ENCODE data around the gene FBP2. TPM values are rescaled to one million over a fixed set of nuclear protein-coding genes. Genes with fewer than 3 reads are reported as not detected.

The FBP2 gene
- total RNA-seq, 2 experiments from 2014 or later: not detected

DNA sequence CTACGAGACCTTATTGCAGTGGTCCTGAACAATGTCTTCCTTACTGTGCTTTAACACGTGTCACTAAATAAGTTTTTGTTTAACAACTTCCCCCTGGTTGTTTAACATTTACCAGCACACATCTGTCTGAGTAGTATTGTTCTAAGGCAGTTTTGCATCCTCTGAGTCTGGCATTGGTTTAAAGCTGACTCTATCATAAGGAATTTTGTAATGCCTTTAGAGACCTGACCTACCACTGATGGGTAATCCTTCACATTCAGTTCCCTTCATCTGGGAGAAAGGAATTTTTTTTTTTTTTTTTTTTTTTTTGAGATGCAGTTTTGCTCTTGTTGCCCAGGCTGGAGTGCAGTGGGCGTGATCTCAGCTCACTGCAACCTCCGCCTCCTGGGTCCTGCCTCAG is 58.7 kb downstream of the FBP2 start:
- no peak for DNase-seq
- Mint-ChIP-seq H3K4me3 (no peak overlapping the region), H3K27me3 (peaks cover 8% of the 10 kb centered on the region), H3K9me3 (no peaks in the 10 kb centered on the region), H3K4me1 (no peaks in the 10 kb centered on the region), H3K36me3 (ENCODE audit: low read depth) (no peaks in the 10 kb centered on the region), H3K27ac (no peak overlapping the region)
- CTCF ChIA-PET: no interaction called here
- POLR2A ChIA-PET: no interaction called here

DNA sequence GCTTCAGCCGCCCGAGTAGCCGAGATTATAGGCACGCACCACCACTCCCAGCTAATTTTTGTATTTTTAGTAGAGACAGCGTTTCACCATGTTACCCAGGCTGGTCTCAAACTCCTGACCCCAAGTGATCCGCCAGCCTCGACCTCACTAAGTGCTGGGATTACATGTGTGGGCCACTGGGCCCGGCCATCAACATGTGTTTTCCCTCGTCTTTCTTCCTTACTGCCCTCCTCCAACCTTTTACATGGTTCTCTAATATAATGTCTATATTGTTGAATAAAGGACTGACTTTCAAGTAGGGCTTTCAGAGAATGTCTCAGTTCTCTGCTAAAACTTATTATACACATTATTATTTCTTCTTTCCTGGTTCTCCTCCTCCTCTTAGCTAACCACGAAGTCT is 60.0 kb downstream of the FBP2 start:
- no peak for DNase-seq
- ChIA-PET POLR2A (no interaction called here), CTCF (no interaction called here)
- Mint-ChIP-seq H3K4me3 (no peak overlapping the region), H3K36me3 (ENCODE audit: low read depth) (no peaks in the 10 kb centered on the region), H3K9me3 (no peaks in the 10 kb centered on the region), H3K27ac (no peak overlapping the region), H3K27me3 (peaks cover 8% of the 10 kb centered on the region), H3K4me1 (no peaks in the 10 kb centered on the region)

DNA sequence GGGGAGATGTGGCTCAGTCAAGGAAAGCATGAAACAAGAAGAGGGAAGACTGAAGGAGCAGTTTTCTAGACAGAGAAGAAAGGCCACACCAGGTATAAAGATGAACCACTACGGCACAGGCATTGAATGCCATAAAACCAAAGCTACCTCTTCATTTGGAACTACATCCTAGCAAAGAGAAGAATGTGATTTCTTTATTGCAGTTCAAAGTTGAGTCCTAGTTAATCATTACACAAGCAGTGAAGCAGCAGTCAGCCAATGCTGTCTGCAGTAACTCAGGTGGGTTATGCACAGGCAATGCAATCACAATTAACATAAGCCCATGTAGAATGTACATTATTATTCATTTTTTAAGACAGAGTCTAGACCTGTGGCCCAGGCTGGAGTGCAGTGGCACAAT is 60.5 kb downstream of the FBP2 start:
- Mint-ChIP-seq H3K4me3 (no peak overlapping the region), H3K36me3 (ENCODE audit: low read depth) (no peaks in the 10 kb centered on the region), H3K27me3 (peaks cover 8% of the 10 kb centered on the region), H3K27ac (no peak overlapping the region), H3K4me1 (no peaks in the 10 kb centered on the region), H3K9me3 (no peaks in the 10 kb centered on the region)
- POLR2A ChIA-PET: no interaction called here
- DNase-seq: no peak
- CTCF ChIA-PET: no interaction called here

DNA sequence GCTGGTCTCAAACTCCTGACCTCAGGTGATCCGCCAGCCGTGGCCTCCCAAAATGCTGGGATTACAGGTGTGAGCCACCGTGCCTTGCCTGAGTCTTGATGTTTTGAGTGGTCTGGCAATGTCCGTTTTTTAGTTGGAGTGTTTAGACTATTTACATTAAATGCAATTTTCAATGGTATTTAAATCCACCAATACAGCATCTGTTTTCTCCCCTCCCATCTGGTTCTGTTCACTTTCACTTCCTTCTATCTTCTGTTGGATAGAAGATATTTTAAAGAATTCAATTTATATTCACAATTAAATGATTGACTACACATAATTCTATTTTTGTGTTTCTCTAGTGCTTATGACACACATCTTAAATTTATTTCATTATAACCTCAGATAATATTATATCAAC is 64.7 kb downstream of the FBP2 start:
- CTCF ChIA-PET: interaction anchor here (0.7 kb wide), 1 partner anchor 1708 kb away, joined by 3 read pairs; no protein-coding TSS in a partner anchor
- H3K9me3 Mint-ChIP-seq: no peaks in the 10 kb centered on the region
- POLR2A ChIA-PET: no interaction called here
- no peaks in the 10 kb centered on the region for H3K4me1 Mint-ChIP-seq
- H3K27ac Mint-ChIP-seq: no peak overlapping the region
- H3K27me3 Mint-ChIP-seq: peaks cover 10% of the 10 kb centered on the region
- DNase-seq: no peak
- no peaks in the 10 kb centered on the region for H3K36me3 Mint-ChIP-seq (ENCODE audit: low read depth)
- no peak overlapping the region for H3K4me3 Mint-ChIP-seq

DNA sequence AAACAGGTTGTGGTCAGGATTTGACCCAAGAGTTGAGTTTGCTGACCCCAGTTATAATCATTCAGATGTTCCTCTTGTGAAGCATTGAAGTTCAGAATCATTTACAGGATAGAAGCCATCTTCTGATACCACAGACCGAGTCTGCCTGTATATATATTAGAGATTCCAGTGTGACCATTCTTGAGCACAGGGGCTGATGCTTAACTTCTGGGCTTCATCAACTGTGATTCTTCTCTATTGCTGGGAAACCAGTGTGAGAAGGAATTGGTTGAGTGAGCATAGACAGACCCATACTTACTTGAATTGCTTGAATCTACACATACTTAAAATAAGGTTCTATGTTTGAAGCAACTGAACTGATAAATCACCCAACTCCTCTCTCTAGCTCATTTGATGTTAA is 66.7 kb downstream of the FBP2 start:
- ChIA-PET CTCF (no interaction called here), POLR2A (no interaction called here)
- H3K4me1 Mint-ChIP-seq: no peaks in the 10 kb centered on the region
- H3K4me3 Mint-ChIP-seq: no peak overlapping the region
- peaks cover 9% of the 10 kb centered on the region for H3K27me3 Mint-ChIP-seq
- H3K36me3 Mint-ChIP-seq (ENCODE audit: low read depth): no peaks in the 10 kb centered on the region
- DNase-seq: no peak
- no peaks in the 10 kb centered on the region for H3K9me3 Mint-ChIP-seq
- H3K27ac Mint-ChIP-seq: no peak overlapping the region

DNA sequence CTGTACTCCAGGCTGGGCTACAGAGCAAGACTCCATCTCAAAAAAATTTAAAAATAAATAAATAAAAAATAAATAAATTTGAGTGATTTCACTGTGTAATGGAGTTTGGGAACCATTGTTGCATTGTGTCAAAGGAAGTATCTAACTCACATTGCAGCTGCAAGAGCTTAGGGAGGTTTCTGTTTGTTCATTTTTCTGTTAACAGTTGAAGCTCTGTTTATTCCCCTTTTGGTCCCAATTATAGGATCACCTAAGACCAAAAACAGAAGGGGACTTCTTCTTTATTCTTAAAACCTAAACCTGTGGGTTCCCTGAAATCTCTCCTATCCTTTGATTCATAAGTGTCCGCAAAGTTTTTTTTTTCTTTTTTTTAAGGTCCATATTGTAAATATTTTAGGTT is 67.4 kb downstream of the FBP2 start:
- Mint-ChIP-seq H3K36me3 (ENCODE audit: low read depth) (no peaks in the 10 kb centered on the region), H3K4me1 (no peaks in the 10 kb centered on the region), H3K27me3 (peaks cover 6% of the 10 kb centered on the region), H3K27ac (no peak overlapping the region), H3K9me3 (no peaks in the 10 kb centered on the region), H3K4me3 (no peak overlapping the region)
- ChIA-PET POLR2A (no interaction called here), CTCF (no interaction called here)
- DNase-seq: no peak

DNA sequence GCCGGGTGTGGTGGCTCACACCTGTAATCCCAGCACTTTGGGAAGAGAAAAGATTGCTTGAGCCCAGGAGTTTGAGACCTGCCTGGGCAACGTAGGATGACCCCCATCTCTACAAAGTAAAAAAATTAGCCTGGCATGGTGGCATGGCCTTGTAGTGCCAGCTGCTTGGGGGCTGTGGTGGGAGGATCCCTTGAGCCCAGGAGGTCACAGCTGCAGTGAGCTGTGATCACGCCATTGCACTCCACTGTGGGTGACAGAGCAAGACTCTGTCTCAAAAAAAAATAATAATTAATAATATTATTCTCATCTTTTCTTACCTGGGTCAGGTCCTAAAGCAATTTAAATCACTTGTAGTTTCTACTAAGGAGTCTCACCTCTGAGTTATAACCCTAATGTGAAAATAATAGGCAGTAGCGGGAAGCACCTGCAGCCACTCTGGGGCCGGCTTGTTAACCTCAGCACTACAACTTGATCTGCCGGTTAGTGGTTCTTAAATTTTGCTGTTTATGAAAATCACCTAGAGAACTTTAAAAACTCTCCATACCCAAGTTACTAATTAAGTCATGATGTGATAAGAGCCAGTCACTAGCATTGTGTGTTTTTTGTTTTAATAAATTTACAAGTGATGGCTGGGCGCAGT is 68.1 kb downstream of the FBP2 start:
- POLR2A ChIA-PET: no interaction called here
- H3K27me3 Mint-ChIP-seq: peaks cover 4% of the 10 kb centered on the region
- no peaks in the 10 kb centered on the region for H3K9me3 Mint-ChIP-seq

DNA sequence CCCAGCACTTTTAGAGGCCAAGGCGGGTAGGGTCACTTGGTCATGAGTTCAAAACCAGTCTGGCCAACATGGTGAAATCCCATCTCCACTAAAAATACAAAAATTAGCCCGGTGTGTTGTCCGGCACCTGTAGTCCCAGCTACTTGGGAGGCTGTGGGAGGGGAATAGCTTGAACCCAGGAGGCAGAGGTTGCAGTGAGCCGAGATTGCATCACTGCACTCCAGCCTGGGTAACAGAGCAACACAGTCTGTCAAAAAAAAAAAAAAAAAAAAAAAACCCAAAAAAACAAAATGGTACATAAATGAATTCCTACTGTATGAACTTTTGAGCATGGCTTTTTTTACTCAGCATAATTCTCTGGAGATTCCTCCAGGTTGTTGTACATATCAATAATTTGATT is 76.4 kb downstream of the FBP2 start:
- H3K9me3 Mint-ChIP-seq: no peaks in the 10 kb centered on the region
- ChIA-PET CTCF (no interaction called here), POLR2A (no interaction called here)
- no peak overlapping the region for H3K4me3 Mint-ChIP-seq
- peaks cover 23% of the 10 kb centered on the region for H3K27me3 Mint-ChIP-seq
- no peak for DNase-seq
- H3K36me3 Mint-ChIP-seq (ENCODE audit: low read depth): no peaks in the 10 kb centered on the region
- H3K4me1 Mint-ChIP-seq: no peaks in the 10 kb centered on the region
- H3K27ac Mint-ChIP-seq: no peak overlapping the region

More for the DNA sequence above, 68.1 kb downstream of the FBP2 start:
- no peak for DNase-seq
- H3K4me1 Mint-ChIP-seq: no peaks in the 10 kb centered on the region
- H3K36me3 Mint-ChIP-seq (ENCODE audit: low read depth): no peaks in the 10 kb centered on the region
- CTCF ChIA-PET: no interaction called here
- H3K27ac Mint-ChIP-seq: no peak overlapping the region
- no peak overlapping the region for H3K4me3 Mint-ChIP-seq

DNA sequence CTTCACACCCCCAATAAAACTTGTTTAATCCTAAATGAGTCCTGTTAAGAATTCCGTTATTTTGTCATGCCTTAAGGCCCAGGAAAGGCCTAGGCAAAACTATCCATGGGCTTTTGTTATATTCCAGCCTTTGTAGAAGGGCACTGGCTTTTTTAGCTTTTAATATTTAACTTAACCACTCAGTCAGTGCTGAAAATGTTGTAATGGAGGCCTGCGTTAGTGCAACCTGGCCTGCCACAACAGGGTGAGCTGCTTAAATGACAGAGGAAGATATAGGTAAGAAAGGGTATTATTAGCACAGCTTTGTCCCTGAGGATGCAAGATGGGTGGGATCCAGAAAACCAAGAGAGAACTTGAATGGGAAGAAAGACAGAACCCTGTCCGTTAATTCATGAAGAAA is 78.9 kb downstream of the FBP2 start:
- no peak overlapping the region for H3K4me3 Mint-ChIP-seq
- no peaks in the 10 kb centered on the region for H3K4me1 Mint-ChIP-seq
- no peak overlapping the region for H3K27ac Mint-ChIP-seq
- H3K27me3 Mint-ChIP-seq: peaks cover 27% of the 10 kb centered on the region
- POLR2A ChIA-PET: no interaction called here
- no peaks in the 10 kb centered on the region for H3K36me3 Mint-ChIP-seq (ENCODE audit: low read depth)
- H3K9me3 Mint-ChIP-seq: no peaks in the 10 kb centered on the region
- DNase-seq: no peak
- CTCF ChIA-PET: no interaction called here

DNA sequence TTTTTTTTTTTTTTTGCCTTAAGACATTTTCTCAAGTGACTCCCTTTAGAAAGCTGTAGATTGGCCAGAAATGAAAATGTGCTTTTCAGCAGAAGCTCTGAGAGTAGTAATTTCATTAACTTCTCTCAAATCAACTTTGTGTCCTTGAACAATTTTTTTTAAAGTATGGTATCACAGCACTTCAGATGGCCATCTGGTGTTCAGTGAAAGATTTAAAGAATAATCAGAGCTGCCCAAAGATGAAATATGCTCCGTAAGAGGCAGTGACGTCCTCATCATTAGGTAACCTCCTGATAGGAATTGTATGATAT is 81.7 kb downstream of the FBP2 start:
- no peak for DNase-seq
- ChIA-PET POLR2A (no interaction called here), CTCF (no interaction called here)
- H3K4me1 Mint-ChIP-seq: no peaks in the 10 kb centered on the region
- no peaks in the 10 kb centered on the region for H3K36me3 Mint-ChIP-seq (ENCODE audit: low read depth)
- peaks cover 22% of the 10 kb centered on the region for H3K27me3 Mint-ChIP-seq
- H3K9me3 Mint-ChIP-seq: no peaks in the 10 kb centered on the region
- no peak overlapping the region for H3K4me3 Mint-ChIP-seq
- no peak overlapping the region for H3K27ac Mint-ChIP-seq

DNA sequence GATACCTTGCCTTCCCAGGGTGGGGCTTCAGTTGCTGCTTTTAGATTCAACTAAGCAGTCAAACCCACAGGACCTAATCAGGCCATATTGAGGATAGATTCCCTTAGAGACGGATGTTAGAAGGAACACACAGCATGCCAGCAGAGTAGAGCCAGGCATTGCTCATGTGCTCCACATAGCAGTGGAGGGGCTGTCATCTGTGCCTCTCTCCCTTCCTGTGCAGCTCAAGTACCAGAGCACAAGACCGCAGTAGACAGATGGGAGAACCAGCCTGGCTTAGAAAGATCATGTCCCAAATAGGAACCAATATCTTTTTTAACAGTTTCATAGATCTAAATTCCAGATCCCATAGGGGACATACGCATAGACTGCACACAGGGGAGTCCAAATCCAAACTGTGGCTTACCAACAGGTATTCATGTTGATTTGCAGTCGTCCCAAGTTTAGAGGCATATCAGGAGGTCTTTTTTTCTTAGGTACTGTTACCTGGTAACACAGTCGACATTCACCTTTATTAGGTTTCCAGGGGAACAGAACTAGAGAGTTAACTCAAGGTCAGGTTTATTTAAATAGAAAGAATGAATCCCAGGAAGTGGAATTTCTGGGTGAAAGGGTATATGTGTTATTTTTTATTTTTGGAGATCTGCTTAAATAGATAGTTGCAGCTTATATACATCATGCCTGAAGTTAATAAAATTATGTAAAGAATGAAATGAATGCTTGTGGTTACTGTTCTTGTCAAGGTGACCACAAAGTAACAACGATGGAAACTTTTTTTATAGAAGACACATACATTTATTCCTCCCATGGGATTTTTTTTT is 82.3 kb downstream of the FBP2 start:
- no peak for DNase-seq
- Mint-ChIP-seq H3K9me3 (no peaks in the 10 kb centered on the region), H3K4me1 (no peaks in the 10 kb centered on the region), H3K36me3 (ENCODE audit: low read depth) (no peaks in the 10 kb centered on the region), H3K27ac (no peak overlapping the region), H3K4me3 (no peak overlapping the region), H3K27me3 (peaks cover 22% of the 10 kb centered on the region)
- ChIA-PET CTCF (no interaction called here), POLR2A (no interaction called here)

Other genes with a start within 250 kb of the FBP2 start
- not detected for gene PCAT7, start 38.7 kb downstream of the FBP2 start, total RNA-seq
- under 1 TPM; 0.40 to 0.65 TPM for gene FBP1, start 45.7 kb upstream of the FBP2 start, total RNA-seq
- 10 to 100 TPM; 13.5 to 17.0 TPM for gene AOPEP, start 132.9 kb upstream of the FBP2 start, total RNA-seq

Data from activated CD4-positive, alpha-beta memory T cell treated with anti-CD3 and anti-CD28 coated beads, Interleukin-2, amount 10 ng/mL, durations not matched to agents 7 days and 5 days (primary cell).